ENCODE data around the gene APCDD1.
"Not testable (repeated sequence)": the region's sequence is repeated elsewhere in the genome, so short reads cannot be mapped to it uniquely, and the experiment has no call there.

APCDD1 gene

DNA sequence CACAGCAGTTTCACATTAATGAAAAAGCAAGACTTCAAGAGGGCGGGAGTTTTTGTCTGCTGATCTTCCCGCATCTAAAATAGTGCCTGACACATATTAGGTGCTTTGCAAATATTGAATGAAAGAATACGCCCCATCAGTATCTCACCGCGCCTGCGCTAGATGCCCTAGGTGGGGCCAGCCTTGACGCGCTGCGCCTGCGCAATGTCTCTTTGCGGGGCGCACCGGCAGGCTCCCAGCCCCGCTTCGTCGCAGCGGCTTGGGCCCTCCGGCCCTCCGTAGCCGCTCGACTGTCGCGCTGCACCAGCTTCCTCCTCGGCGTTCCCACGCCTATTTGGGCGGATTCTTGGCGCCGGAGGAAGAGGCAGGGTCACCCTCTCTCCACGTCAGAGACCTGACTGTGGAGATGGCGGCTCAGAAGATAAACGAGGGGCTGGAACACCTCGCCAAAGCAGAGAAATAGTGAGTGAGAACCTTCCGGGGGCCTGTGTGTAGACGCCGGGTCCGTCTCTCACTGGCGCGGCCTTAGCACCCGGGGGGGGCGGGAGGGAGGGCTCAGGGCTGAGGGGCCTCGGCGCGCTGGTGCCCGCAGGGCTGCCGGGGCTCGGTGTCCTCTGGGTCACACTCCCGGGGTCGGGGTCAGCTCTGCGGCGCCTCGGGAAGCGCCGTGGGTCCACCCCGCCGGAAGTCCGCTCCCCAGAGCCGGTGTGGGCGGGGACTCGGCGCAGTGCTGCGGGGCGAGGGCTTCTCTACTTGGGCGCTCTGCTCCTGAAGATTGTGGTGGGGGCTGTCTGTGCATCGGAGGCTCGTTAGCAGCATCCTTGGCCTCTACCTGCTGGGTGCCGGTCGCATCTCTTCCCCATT lies 71.5 kb downstream of the APCDD1 start, which contains the start of gene NAPG:
NAPG (plus strand) TSS at position 331 of the 864 bp plus-strand sequence; CDS start at position 407, 76 bp downstream.
- DNase-seq (ENCODE audit: low read depth) = peak; percentile 75

DNA sequence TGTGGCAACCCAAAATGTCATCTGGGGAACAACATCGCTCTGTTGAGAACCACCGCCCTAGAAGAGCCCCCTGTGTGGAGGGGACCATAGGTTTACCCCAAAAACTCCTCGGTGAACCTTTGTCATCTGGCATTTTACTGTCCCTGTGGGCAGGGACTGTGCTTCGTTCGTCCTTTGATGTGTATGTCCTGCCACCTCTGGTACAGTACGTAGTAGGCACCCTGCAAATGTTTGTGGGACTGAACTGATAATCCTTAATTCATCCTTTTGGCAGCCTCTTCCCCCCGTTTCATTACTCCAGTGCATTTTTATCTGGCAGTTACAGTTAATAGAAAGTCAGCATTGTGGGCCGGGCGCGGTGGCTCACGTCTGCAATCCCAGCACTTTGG lies 72.1 kb downstream of the APCDD1 start:
- DNase-seq (ENCODE audit: low read depth) = no peak

DNA sequence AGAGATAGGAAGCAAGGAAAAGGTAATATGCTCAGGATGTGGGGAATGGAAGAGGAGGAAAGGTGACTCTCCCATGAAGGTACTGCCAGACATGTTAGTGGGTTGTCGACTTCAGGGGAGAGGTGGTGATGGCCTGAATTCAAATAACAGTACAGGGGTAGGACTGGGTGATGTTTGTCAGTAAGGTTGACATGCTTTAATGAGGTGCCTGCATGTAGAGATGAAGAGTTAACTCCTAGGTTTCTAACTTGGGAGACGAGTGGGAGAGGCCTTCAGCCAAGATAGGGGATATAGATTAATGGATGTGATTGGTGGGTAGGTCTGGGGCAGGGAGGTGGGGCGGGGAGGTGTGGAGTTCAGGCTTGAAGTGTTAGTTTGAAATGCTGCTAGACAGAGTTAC lies 74.0 kb downstream of the APCDD1 start:
- DNase-seq (ENCODE audit: low read depth) = no peak

DNA sequence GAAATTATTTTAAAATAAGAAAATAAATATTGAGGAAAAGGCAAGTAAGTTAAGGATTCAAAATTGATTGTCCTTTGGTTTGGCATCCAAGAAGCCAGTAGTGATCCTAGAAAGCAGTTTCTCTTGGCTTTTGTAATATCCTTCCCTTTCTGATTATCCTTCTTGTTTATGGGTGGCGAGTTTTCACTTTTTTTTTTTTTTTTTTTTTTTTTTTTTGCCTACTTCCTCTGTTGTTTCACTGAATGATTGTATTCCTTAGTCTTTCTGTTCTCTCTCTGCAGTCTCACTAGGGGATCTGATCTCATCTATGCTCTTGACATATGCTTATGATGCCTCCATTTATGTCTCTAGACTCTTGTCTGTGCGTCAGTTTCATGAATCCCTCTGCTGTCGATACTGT lies 75.6 kb downstream of the APCDD1 start:
- DNase-seq (ENCODE audit: low read depth) = no peak

DNA sequence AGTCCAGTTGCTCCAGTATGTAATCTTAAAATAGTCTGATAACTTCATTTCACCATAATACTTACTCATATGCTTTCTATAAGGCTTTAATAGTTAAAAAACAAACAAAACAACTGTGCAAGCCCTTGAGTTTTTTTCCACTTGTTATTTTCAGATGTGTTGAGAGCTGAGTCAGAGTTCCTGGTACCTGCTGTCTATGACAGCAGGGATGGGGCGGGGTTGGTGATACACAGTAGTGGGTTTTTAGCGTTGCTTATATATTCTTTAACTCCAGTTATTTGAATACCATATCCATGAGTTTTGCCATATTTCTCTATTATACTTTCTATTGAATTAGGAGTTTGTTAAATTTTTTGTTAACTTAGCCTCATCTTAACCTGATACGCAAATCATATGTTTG lies 76.4 kb downstream of the APCDD1 start:
- no peak for DNase-seq (ENCODE audit: low read depth)

DNA sequence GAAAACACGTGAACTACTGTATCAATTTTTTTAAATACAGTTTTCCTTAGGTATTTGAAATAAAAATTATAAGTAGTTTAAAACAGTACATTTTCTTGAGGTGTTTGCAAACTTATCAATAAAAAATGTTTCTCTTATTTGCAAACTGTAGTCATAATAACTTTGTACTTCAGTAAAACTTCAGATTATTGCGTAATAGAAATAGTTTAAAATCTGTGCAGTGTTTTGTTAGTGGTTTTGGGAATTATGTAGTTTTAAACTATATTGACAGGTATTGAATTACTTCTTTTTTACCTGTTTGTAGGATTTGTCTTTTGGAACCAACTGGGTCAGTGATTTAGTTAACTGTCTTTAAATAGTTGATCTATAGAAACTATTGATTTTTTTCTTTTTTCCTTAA lies 78.7 kb downstream of the APCDD1 start:
- DNase-seq (ENCODE audit: low read depth) = no peak

DNA sequence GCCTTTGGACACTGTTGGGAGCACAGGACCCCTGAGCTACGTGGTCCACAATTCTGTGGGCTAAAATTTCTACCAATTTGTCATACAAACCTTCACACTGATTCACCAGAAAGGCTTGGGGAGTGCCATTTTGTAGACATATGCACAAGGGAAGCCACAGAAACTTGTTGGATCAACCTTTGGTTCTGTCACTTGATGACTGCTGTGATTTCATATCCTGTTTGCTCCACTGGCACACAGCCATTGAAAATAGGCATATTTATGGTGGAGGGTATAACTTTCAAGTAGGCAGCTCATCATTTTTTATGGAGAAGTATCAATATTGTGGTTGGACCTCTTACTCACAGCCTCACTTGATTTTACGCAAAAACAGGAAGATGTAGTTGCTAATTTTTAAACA lies 81.8 kb downstream of the APCDD1 start:
- no peak for DNase-seq (ENCODE audit: low read depth)

DNA sequence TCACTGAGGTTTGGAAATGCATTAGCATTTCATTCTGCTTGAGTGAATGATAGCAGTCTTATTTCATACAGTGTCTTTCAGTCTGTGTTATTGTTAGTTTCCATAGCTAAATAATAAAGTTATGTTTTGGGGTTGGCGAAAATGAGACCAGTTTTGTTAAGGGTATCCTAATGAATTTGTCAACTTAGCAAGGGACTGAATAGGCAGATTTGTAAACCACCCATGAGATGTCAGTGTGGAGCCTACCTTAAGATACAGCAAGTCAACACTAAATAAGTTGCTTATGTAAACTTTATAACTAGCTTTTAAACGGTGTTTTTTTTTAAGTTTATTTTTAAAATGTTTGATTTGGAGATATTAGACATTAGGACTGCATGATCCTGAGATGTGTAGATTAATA lies 83.3 kb downstream of the APCDD1 start:
- DNase-seq (ENCODE audit: low read depth) = no peak

DNA sequence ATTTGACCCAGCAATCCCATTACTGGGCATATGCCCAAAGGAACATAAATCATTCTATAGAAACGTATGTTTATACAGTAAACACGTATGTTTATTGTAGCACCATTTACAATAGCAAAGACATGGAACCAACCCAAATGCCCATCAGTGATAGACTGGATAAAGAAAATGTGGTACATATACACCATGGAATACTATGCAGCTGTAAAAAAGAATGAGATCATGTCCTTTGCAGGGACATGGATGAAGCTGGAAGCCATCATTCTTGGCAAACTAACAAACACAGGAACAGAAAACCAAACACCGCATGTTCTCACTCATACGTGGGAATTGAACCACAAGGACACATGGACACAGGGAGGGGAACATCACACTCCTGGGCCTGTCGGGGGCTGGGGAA lies 84.7 kb downstream of the APCDD1 start:
- not testable (repeated sequence) for DNase-seq (ENCODE audit: low read depth)
